HG03457 (cell line): ENCODE data around the gene SMAD5.

Experiments used
- ATAC-seq: cut with Tn5 transposase; IDR thresholded peaks from one replicate; pipeline ENCODE4 v1.9.1; 2021; ENCODE audit warnings: moderate number of reproducible peaks; ENCODE audit not compliant: unreplicated experiment

Gene SMAD5

GRCh38 chr5:136132557-136133221 lies at the start of gene SMAD5:
Gene SMAD5 (plus strand): TSS chr5:136132845. CDS start chr5:136153761, 20,916 bp downstream.
- peak; percentile 89 for ATAC-seq

DNA sequence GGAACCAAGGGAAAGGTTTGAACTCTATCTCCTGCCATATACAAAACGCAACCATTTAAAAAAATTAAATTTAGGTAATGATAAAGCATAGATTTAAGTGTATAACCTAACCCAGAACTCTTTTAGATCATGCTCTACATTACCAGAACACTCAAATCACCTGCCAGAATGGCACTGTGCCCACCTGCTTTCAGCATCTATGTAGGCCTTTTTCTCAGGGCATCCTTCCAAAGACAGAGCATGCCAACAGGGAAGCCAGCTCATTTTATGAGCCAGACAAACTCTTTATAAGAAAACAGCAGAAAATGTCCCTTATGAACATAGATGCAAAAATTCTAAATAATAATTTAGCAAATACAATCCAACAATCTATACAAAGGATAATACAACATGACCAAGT lies 47.9 kb upstream of the SMAD5 start:
- ATAC-seq = no peak

DNA sequence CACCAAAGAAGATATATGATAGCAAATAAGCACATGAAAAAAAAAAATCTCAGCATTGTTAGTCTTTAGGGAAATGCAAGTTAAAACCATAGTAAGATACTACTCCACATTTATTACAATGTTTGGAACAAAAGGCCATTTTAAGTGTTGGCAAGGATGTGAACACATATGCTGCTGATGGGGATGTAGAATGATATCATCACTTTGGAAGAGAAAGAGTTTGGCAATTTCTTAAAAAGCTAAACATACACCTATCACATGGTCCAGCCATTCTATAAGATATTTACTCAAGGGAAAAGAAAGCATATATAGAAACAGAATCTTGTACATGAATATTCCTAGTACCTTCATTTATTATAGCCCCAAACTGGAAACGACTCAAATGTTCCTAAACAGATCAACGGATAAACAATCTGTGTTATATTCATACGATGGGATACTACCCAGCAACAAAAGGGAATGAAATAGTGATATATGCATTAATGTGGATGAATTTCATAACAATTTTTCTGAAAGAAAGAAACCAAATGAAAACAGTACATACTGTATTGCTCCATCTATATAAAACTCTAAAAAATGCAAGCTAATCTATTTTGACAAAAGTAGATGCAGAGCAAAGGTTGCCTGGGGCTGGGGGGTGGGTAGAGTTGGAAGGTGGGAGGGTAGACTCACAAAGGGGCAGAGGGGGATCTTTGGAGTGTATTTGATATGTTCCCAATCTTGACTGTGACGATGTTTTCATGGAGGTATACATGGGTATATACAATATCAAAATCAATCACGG lies 45.7 kb upstream of the SMAD5 start:
- ATAC-seq = no peak

- no peak for ATAC-seq
Observed at GRCh38 chr5:136087961-136088871, 44.4 kb upstream of the SMAD5 start.

GRCh38 chr5:136089791-136090190 lies 42.9 kb upstream of the SMAD5 start:
- ATAC-seq = no peak

DNA sequence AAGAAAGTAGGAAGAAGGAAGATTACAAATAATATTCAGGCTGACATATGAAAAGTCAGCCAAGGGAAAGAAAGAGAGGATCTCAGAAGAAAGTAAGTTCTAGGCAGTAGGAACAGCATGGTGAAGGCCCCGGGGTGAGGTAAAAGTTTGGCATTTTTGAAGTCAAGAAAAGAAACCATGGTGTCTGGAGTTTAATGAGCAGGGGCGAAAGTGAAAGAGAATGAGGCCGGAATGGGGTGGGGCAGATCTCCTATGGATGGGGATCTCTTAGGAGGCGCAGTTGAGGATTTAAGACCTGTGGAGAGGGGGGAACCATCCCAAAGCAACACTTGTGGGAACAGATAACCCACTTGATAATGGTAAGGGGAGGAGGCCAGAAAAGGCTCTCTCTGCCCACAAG lies 42.3 kb upstream of the SMAD5 start:
- no peak for ATAC-seq

- ATAC-seq = no peak
Observed at GRCh38 chr5:136094189-136094912, 38.3 kb upstream of the SMAD5 start.

DNA sequence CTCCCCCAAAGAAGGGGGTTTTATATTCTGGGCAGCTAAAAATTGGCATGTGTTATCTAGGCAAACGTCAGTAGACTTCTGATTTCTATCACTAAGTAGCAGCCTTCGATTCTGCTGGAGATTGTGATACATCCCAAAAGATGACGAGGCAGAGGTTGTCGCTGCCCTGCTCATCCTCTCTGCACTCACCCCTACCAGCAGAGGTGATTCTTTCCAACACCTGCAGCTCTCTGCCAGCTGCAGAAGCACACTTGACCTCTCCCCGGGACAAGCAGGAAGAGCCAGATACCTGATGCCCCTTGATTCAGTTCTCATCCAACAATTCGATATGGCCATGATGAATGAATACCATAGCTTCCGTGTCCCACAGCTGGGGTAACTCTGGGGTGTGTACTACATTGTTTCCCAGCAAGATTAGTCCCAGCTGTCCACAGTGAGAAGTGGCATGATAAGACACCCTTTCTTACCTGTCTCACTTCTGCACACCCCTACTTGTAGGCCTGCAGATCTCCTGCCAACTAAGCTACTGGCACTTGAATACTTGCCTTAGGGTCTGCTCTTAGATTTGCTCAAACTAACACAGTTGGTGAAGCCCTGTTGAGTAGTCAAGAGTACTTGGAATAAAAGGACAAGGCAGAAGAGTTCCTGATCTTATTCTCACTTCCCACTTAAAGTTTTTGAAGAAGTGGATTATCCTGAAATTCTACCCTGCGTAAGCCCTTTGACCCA lies 37.6 kb upstream of the SMAD5 start:
- ATAC-seq = no peak

DNA sequence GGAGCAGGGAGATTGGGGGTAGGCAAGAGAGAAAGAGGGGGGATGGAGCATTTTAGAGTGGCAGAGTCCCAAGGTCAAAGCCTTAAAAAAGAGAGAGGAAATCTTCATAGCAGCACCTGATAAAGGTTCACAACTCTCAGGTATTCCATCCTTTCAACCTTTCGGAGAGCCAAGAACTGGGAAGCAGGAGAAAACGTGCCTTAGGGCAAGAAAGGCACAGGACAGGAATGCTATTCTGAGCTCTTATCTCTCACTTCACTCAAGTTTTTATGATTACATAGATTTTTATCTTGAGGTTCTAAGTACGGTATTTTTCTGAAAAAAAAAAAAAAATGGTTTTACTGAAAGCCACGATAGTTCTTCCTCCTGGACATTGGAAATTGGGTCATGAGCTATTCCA lies 34.5 kb upstream of the SMAD5 start:
- no peak for ATAC-seq

DNA sequence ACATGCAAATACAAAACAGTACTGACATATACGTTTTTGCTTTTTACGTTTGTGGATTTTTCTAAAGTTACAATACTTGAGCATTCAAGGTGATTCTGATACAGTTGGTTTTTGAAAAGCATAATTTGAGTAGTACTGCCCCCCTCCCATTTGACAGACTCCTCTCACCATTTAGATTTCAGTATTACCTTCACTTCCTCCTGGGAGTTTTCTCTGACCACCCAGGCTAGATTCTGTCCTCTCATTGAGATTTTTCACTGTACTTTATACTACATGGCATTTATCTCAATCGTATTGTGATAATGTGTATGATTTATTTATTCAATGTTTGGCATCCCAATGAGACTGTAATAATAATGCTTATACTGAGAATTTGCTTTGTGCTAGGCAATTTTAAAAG lies 32.8 kb upstream of the SMAD5 start:
- ATAC-seq = no peak

DNA sequence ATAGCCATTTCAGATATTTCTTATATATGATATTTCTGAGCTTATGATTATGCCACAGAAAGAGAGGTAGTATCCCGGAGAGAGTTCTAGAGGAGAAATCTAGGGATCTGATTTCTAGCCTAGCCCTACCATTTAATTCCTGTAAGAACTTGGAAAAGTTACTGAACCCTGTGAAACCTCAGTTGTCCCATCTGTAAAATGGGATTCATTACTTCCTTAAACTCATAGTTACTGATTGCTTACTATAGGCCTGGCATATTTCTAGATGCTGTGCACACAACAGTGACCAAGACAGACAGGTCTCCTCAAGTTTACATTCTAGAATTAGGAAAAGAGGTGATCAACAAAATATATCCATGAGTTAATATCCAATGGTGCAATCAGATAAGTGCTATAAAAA lies 30.8 kb upstream of the SMAD5 start:
- no peak for ATAC-seq

GRCh38 chr5:136103118-136103517 lies 29.5 kb upstream of the SMAD5 start:
- peak; percentile 63 for ATAC-seq

GRCh38 chr5:136104306-136104965 lies 28.2 kb upstream of the SMAD5 start:
- no peak for ATAC-seq

GRCh38 chr5:136106351-136107031 lies 26.2 kb upstream of the SMAD5 start:
- no peak for ATAC-seq

DNA sequence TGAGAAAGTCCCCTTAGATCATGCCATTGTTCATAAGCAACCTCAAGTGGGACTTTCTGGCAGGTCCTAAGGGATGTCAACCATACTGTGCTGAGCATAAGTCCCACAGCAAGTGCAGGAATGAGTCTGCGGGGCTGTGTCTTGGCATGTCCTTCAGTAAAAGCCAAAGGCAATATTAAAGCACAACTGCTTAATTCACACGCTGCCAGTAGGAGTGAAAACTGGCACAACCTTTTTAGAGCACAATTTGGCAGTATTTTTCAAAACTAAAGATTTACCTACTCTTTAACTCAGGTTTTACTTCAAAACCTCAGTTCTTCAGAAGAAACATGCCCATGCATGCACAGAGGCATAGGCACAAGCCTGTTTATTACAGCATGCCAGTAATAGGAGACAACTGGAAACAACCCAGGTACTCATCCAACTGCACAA lies 24.4 kb upstream of the SMAD5 start:
- ATAC-seq = peak; percentile 72

GRCh38 chr5:136108766-136109165 lies 23.9 kb upstream of the SMAD5 start:
- ATAC-seq = no peak

DNA sequence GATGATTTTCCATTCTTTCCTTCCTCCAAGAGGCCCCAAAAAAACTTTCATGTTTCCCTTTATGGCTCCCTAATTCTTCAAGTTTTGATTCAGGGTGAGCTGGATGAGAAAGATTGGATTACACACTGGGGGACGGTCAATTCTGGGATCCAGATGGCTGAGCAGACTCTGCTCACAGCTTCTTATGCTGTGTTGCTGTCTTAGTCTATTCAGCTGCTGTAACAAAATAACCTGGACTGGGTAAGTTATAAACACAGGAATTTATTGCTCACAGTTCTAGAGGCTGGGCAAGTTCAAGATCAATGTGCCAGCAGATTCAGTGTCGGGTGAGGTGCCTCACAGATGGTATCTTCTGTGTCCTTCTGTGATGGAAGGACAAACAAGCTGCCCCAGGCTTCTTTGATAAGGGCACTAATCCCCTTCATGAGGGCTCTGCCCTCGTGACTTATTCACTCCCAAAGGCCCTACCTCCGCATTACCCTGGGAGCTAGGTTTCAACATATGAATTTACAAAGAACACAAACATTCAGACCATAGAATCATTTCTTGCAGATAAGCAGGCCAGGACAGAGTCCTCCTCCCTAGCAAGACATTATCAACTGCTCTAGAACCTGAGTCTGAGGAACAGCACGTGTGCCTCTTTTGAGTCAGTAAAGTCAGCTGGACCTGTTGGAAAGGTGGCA lies 23.1 kb upstream of the SMAD5 start:
- ATAC-seq = no peak

DNA sequence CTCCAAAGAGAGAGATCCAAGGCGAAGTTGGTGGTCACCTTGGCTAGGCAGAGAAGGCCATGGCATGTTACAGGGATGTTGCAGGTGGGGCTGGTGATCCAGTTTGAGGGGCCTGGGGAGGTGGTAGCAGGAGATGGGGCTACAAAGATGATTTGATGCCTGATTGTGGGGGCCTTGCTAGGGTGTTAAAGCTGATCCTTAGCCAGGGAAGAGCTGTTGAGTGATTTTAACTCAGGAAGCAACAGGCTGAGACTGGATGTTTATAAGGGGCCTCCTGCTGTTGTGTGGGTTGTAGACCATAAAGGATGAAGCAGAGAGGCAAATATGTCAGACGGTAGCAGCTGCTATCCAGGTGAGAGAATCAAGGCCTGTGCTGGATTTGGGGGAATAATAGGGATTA lies 19.0 kb upstream of the SMAD5 start:
- no peak for ATAC-seq
